Measurements from ENCODE around the gene AMDHD2. TPM values are rescaled to one million over a fixed set of nuclear protein-coding genes. Genes with fewer than 3 reads are reported as not detected.

Gene AMDHD2, protein sequence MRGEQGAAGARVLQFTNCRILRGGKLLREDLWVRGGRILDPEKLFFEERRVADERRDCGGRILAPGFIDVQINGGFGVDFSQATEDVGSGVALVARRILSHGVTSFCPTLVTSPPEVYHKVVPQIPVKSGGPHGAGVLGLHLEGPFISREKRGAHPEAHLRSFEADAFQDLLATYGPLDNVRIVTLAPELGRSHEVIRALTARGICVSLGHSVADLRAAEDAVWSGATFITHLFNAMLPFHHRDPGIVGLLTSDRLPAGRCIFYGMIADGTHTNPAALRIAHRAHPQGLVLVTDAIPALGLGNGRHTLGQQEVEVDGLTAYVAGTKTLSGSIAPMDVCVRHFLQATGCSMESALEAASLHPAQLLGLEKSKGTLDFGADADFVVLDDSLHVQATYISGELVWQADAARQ
- 15.7 TPM for polyA plus RNA-seq (2013, experiment 1 of 2)
- polyA plus RNA-seq (2013, experiment 2 of 2), result 9.7 TPM

GRCh38 chr16:2520097-2520783, at the start of gene AMDHD2:
Gene AMDHD2 (plus strand): TSS chr16:2520371. CDS start chr16:2520459, 88 bp downstream.
- peak within 1 kb of the TSS; percentile 56 for H3K4me3 ChIP-seq (ENCODE audit: extremely low read depth, insufficient read depth, low read length, poor library complexity, severe bottlenecking)
- no peaks in the 10 kb centered on the region for H3K9me3 ChIP-seq (ENCODE audit: control insufficient read depth, low read length)
- peaks cover 51% of the 10 kb centered on the region for H3K36me3 ChIP-seq (ENCODE audit: control insufficient read depth, insufficient read depth, low read length)
- WGBS, 2 experiments (ENCODE audit: insufficient coverage in 2 of 2), result 2 to 3% methylated on average over 17 to 38 of the region's 83 CpGs
- H3K27ac ChIP-seq (ENCODE audit: low read depth, low read length, severe bottlenecking), result peak within 1 kb of the TSS; percentile 79
- peaks cover 37% of the 10 kb centered on the region for H3K4me1 ChIP-seq (ENCODE audit: control insufficient read depth, insufficient read depth, low read length, poor library complexity, severe bottlenecking)

DNA sequence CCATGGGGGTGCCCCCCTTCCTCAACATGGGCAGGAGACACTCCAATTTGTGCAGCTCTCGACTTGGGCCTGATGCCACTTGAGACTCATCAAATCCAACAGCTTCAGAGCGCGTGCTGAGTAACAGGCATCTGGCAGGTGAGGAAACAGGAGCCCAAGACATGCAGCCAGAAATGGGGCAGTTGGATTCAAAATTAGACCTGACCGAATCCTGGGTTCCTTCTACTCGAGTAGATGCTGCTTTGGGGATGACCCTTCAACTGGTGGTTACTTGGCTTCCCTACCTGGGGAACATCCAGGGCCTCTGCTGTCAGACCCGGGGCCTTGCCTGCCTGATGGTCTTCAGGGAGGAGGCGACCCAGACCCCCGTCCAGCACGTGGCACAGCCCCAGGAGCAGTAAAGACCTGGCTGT, 49.6 kb upstream of the AMDHD2 start:
- H3K36me3 ChIP-seq (ENCODE audit: control insufficient read depth, insufficient read depth, low read length), result no peaks in the 10 kb centered on the region
- WGBS, 2 experiments (ENCODE audit: insufficient coverage in 2 of 2), result 51 to 64% methylated on average over 6 to 9 of the region's 9 CpGs
- H3K4me1 ChIP-seq (ENCODE audit: control insufficient read depth, insufficient read depth, low read length, poor library complexity, severe bottlenecking), result peaks cover 16% of the 10 kb centered on the region
- peak overlapping the region; percentile 32 for H3K4me3 ChIP-seq (ENCODE audit: extremely low read depth, insufficient read depth, low read length, poor library complexity, severe bottlenecking)
- no peaks in the 10 kb centered on the region for H3K9me3 ChIP-seq (ENCODE audit: control insufficient read depth, low read length)
- H3K27ac ChIP-seq (ENCODE audit: low read depth, low read length, severe bottlenecking), result no peak overlapping the region

DNA sequence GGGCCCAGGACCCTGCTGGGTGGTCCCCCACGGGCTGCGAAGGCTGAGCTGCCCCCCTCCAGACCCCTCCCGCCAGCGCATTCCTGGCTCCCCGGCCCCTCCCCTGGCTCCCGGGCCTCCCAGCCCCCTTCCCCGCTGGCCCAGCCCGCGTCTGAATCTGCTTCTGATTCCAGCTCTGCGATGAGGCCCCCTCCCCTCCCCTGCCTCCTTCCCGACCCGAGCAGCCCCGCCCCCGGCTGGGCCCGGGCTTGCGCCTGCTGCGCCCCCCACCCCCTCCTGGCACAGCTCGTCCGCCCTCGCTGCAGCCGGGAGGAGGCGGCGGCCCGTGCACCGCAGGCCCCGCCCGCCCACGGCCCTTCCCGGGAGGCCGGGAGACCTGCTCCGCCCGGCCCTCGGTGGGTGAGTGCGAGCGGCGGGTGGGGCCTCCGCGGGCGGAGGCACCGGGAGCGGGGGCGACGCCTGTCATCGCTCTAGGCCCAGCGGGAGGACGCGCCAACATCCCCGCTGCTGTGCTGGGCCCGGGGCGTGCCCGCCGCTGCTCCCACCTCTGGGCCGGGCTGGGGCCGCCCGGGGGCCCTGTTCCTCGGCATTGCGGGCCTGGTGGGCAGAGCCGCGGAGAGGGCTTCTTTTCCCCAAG, 49.0 kb upstream of the AMDHD2 start, which contains the start of gene NTN3:
Gene NTN3, plus strand, starts transcription at position 282 of the 637 bp plus-strand sequence. CDS start 405 bp downstream, outside the sequence.
- H3K36me3 ChIP-seq (ENCODE audit: control insufficient read depth, insufficient read depth, low read length), result no peaks in the 10 kb centered on the region
- WGBS, 2 experiments (ENCODE audit: insufficient coverage in 2 of 2), result 1 to 2% methylated on average over 22 to 37 of the region's 59 CpGs
- H3K9me3 ChIP-seq (ENCODE audit: control insufficient read depth, low read length), result no peaks in the 10 kb centered on the region
- H3K27ac ChIP-seq (ENCODE audit: low read depth, low read length, severe bottlenecking), result no peak within 1 kb of the TSS
- peaks cover 18% of the 10 kb centered on the region for H3K4me1 ChIP-seq (ENCODE audit: control insufficient read depth, insufficient read depth, low read length, poor library complexity, severe bottlenecking)
- peak within 1 kb of the TSS; percentile 32 for H3K4me3 ChIP-seq (ENCODE audit: extremely low read depth, insufficient read depth, low read length, poor library complexity, severe bottlenecking)

GRCh38 chr16:2471653-2472487, 48.3 kb upstream of the AMDHD2 start:
- 47 to 48% methylated on average over 42 to 61 of the region's 61 CpGs for WGBS, 2 experiments (ENCODE audit: insufficient coverage in 2 of 2)

GRCh38 chr16:2472488-2472864, 47.7 kb upstream of the AMDHD2 start:
- Histone ChIP-seq H3K4me3 (ENCODE audit: extremely low read depth, insufficient read depth, low read length, poor library complexity, severe bottlenecking) (no peak overlapping the region), H3K4me1 (ENCODE audit: control insufficient read depth, insufficient read depth, low read length, poor library complexity, severe bottlenecking) (peaks cover 18% of the 10 kb centered on the region), H3K36me3 (ENCODE audit: control insufficient read depth, insufficient read depth, low read length) (no peaks in the 10 kb centered on the region), H3K27ac (ENCODE audit: low read depth, low read length, severe bottlenecking) (no peak overlapping the region), H3K9me3 (ENCODE audit: control insufficient read depth, low read length) (no peaks in the 10 kb centered on the region)
- 95 to 97% methylated on average over 25 to 27 of the region's 27 CpGs for WGBS, 2 experiments (ENCODE audit: insufficient coverage in 2 of 2)

More at GRCh38 chr16:2471653-2472487, 48.3 kb upstream of the AMDHD2 start:
- Histone ChIP-seq H3K4me3 (ENCODE audit: extremely low read depth, insufficient read depth, low read length, poor library complexity, severe bottlenecking) (peak overlapping the region; percentile 32), H3K9me3 (ENCODE audit: control insufficient read depth, low read length) (no peaks in the 10 kb centered on the region), H3K4me1 (ENCODE audit: control insufficient read depth, insufficient read depth, low read length, poor library complexity, severe bottlenecking) (peaks cover 18% of the 10 kb centered on the region), H3K27ac (ENCODE audit: low read depth, low read length, severe bottlenecking) (no peak overlapping the region), H3K36me3 (ENCODE audit: control insufficient read depth, insufficient read depth, low read length) (no peaks in the 10 kb centered on the region)

- no peaks in the 10 kb centered on the region for H3K36me3 ChIP-seq (ENCODE audit: control insufficient read depth, insufficient read depth, low read length)
- H3K4me1 ChIP-seq (ENCODE audit: control insufficient read depth, insufficient read depth, low read length, poor library complexity, severe bottlenecking), result peaks cover 18% of the 10 kb centered on the region
- no peak overlapping the region for H3K27ac ChIP-seq (ENCODE audit: low read depth, low read length, severe bottlenecking)
- H3K4me3 ChIP-seq (ENCODE audit: extremely low read depth, insufficient read depth, low read length, poor library complexity, severe bottlenecking), result peak overlapping the region; percentile 14
- 89 to 91% methylated on average over 11 of the region's 14 CpGs for WGBS, 2 experiments (ENCODE audit: insufficient coverage in 2 of 2)
- H3K9me3 ChIP-seq (ENCODE audit: control insufficient read depth, low read length), result no peaks in the 10 kb centered on the region
These were observed 47.2 kb upstream of the AMDHD2 start for GRCh38 chr16:2472885-2473445.

DNA sequence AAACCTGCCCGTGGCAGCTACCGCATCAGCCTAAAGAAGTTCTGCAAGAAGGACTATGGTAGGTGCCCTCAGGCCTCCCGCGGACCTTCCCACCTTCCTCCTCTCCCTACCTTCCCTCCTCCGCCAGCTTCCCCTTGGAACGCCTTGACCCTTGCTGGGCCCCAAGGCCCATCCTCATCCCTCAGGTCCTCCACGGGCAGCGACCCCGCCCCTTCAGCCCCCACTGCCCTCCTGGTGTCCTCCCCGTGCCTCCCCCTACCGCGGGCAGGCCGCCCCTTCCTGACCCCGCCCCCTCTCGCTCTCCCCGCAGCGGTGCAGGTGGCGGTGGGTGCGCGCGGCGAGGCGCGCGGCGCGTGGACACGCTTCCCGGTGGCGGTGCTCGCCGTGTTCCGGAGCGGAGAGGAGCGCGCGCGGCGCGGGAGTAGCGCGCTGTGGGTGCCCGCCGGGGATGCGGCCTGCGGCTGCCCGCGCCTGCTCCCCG, 46.7 kb upstream of the AMDHD2 start:
- peak overlapping the region; percentile 14 for H3K4me3 ChIP-seq (ENCODE audit: extremely low read depth, insufficient read depth, low read length, poor library complexity, severe bottlenecking)
- H3K4me1 ChIP-seq (ENCODE audit: control insufficient read depth, insufficient read depth, low read length, poor library complexity, severe bottlenecking), result peaks cover 13% of the 10 kb centered on the region
- H3K9me3 ChIP-seq (ENCODE audit: control insufficient read depth, low read length), result no peaks in the 10 kb centered on the region
- no peaks in the 10 kb centered on the region for H3K36me3 ChIP-seq (ENCODE audit: control insufficient read depth, insufficient read depth, low read length)
- 7 to 8% methylated on average over 15 to 39 of the region's 49 CpGs for WGBS, 2 experiments (ENCODE audit: insufficient coverage in 2 of 2)
- no peak overlapping the region for H3K27ac ChIP-seq (ENCODE audit: low read depth, low read length, severe bottlenecking)

DNA sequence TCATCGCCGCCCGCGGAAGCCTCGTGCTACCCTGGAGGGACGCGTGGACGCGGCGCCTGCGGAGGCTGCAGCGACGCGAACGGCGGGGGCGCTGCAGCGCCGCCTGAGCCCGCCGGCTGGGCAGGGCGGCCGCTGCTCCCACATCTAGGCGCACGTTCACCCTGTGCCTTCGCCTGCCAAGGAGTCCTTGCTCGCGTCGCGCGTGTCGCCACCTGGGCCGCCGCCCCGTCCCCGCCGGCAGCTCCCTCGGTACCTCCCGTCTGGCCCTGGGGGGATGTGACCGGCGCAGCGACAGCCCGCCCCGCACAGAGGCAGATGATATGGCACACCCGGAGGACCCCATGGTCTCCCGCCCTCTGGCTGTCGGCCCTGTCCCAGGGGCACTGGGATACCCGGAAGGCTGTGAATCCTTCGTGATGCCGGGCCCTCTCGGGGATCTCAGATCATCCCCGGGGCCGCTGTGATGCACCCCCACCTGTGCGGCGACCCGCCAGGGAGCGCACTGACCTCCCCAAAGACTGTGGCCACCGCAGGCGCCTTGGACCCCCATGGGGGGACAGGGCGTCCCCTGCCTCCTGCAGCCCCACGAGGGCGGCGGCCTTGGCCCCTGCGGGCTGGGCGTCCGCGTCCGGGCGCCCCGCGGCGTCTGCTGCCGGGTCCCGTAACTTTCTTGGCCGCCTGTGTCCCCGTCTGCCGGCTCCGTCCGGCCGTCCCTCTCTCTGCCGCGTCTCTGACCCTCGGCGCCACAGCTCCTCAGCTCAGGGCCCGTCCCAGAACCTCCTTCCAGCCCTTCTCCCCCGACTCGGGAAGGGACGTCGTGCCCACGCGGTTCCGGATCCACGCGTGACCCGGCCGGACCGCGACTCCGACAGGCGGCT, 45.9 kb upstream of the AMDHD2 start:
- Histone ChIP-seq H3K36me3 (ENCODE audit: control insufficient read depth, insufficient read depth, low read length) (no peaks in the 10 kb centered on the region), H3K4me3 (ENCODE audit: extremely low read depth, insufficient read depth, low read length, poor library complexity, severe bottlenecking) (peak overlapping the region; percentile 77), H3K9me3 (ENCODE audit: control insufficient read depth, low read length) (no peaks in the 10 kb centered on the region), H3K4me1 (ENCODE audit: control insufficient read depth, insufficient read depth, low read length, poor library complexity, severe bottlenecking) (peaks cover 6% of the 10 kb centered on the region), H3K27ac (ENCODE audit: low read depth, low read length, severe bottlenecking) (no peak overlapping the region)
- 0 to 1% methylated on average over 86 to 100 of the region's 100 CpGs for WGBS, 2 experiments (ENCODE audit: insufficient coverage in 2 of 2)

- H3K36me3 ChIP-seq (ENCODE audit: control insufficient read depth, insufficient read depth, low read length), result no peaks in the 10 kb centered on the region
- H3K4me3 ChIP-seq (ENCODE audit: extremely low read depth, insufficient read depth, low read length, poor library complexity, severe bottlenecking), result peak within 1 kb of the TSS; percentile 77
- H3K27ac ChIP-seq (ENCODE audit: low read depth, low read length, severe bottlenecking), result no peak within 1 kb of the TSS
- H3K9me3 ChIP-seq (ENCODE audit: control insufficient read depth, low read length), result no peaks in the 10 kb centered on the region
- WGBS, 2 experiments (ENCODE audit: insufficient coverage in 2 of 2), result 0 to 1% methylated on average over 35 to 47 of the region's 77 CpGs
- H3K4me1 ChIP-seq (ENCODE audit: control insufficient read depth, insufficient read depth, low read length, poor library complexity, severe bottlenecking), result peaks cover 6% of the 10 kb centered on the region
These were observed 45.2 kb upstream of the AMDHD2 start, which contains the start of gene TBC1D24 for GRCh38 chr16:2474877-2475412. Gene TBC1D24 (plus strand): TSS chr16:2475127. CDS start chr16:2496149, 21,022 bp downstream.

Measured in mesodermal cell (in vitro differentiated cells).